ENCODE measurements around the gene EXD3.

EXD3 gene

DNA sequence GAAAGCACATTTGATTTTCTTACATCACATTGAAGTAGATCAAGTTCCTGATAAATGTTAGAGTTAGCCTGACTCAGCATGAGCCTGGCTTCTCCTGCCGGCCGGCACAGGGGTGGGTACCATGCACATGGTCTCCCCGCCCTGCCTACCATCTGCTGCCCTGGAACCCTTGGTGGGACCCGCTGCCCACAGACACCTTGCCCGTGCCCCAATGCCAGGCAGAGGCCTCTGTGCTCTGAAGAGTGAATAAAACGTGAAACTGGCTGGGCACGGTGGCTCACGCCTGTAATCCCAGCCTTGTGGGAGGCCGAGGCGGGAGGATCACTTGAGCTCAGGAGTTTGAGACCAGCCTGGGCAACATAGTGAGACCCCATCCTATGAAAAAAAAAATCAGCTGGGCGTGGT lies 17.3 kb downstream of the EXD3 start:
- peak overlapping the region in 6 of 11 experiments; percentile 15 to 99 (median 72); a peak in 5 of 22 replicates for H3K4me2 ChIP-seq
- no peak for TF ChIP-seq Cebpa-rat (IDR thresholded peaks at IDR 0.05)
- peaks cover 0 to 21% (median 14%) of the 10 kb centered on the region in 11 experiments; a peak in 17 of 22 replicates for H3K27me3 ChIP-seq
- H3K4me1 ChIP-seq, result peaks cover 48 to 78% (median 57%) of the 10 kb centered on the region in 10 experiments
- H3K27ac ChIP-seq, result no peak overlapping the region
- H3K36me3 ChIP-seq, result peaks cover 7 to 24% (median 21%) of the 10 kb centered on the region in 11 experiments; a peak in 16 of 22 replicates
- peak overlapping the region in 2 of 11 experiments; percentile 5 to 15; a peak in 3 of 22 replicates for H3K9ac ChIP-seq
- H4K20me1 ChIP-seq, result peaks cover 31 to 56% (median 54%) of the 10 kb centered on the region in 11 experiments; a peak in 21 of 22 replicates
- no peak overlapping the region for H3K4me3 ChIP-seq
- H3K9me3 ChIP-seq (replicated peaks in 1 of 11), result peaks cover 23 to 31% (median 29%) of the 10 kb centered on the region in 11 experiments

DNA sequence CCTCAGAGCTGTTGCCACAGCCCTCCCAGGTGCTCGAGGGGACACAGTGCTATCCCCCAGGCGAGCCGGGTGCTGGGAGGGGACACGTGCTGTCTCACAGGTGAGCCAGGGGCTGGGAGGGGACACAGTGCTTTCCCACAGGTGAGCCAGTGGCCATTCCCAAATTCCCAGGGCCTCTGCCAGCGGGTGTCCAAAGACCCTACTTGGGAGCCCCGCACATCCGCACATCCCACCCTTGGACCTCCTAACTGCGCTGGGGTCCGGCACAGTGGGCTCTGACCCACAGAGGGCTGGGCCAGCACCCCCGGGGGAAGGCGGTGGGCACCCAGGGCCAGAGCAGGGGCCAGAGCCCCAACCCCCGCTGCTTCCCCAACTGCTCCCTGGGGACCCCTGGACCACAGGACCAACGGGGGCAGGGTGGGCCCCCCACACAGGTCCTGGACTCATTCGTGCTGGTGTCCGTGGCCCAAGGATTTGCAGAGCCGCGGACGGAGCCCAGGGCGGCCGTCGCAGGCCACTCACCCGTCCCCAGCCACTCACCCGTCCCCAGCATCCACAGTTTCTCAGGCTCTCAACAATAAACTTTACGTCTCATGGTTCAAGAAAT lies 17.9 kb downstream of the EXD3 start:
- TF ChIP-seq Cebpa-rat (IDR thresholded peaks at IDR 0.05), result no peak
- peak overlapping the region in 5 of 11 experiments; percentile 15 to 99 (median 52); a peak in 6 of 22 replicates for H3K4me2 ChIP-seq

DNA sequence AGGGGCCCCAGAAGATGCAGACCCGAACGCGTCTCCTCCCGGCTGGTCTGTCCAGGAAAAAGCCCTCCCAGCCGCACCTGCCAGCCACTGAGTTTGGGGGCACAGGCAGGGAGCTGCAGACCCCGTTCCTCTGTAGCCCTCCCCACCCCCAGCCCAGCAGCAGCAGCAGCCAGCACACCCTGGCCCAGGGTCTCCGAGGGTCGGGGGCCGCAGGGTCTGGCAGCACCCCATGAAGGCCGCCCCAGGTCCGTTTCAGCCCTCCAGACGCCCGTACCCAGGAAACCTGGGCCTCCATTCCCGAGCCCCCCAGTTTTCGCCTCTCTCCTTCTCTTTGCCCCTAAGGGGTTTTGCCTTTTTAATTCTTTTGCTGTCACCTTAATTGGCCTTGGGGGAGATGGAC lies 19.7 kb downstream of the EXD3 start:
- H3K9me3 ChIP-seq (replicated peaks in 1 of 11), result peaks cover 23 to 49% (median 40%) of the 10 kb centered on the region in 11 experiments
- H3K9ac ChIP-seq, result no peak overlapping the region
- TF ChIP-seq Cebpa-rat (IDR thresholded peaks at IDR 0.05), result no peak
- H4K20me1 ChIP-seq, result peaks cover 22 to 37% (median 32%) of the 10 kb centered on the region in 11 experiments; a peak in 20 of 22 replicates
- no peak overlapping the region for H3K27ac ChIP-seq
- peaks cover 0 to 20% (median 14%) of the 10 kb centered on the region in 11 experiments; a peak in 17 of 22 replicates for H3K27me3 ChIP-seq
- H3K36me3 ChIP-seq, result peaks cover 7 to 24% (median 21%) of the 10 kb centered on the region in 11 experiments; a peak in 16 of 22 replicates
- H3K4me3 ChIP-seq, result no peak overlapping the region
- H3K4me2 ChIP-seq, result peak overlapping the region in 2 of 11 experiments; percentile 30 to 54; a peak in 4 of 22 replicates
- peaks cover 48 to 84% (median 57%) of the 10 kb centered on the region in 10 experiments for H3K4me1 ChIP-seq

More for the DNA sequence above, 17.9 kb downstream of the EXD3 start:
- Histone ChIP-seq H3K9ac (peak overlapping the region in 3 of 11 experiments; percentile 5 to 15 (median 9); a peak in 3 of 22 replicates), H3K4me3 (no peak overlapping the region), H3K9me3 (replicated peaks in 1 of 11) (peaks cover 23 to 37% (median 31%) of the 10 kb centered on the region in 11 experiments), H3K27me3 (peaks cover 0 to 21% (median 14%) of the 10 kb centered on the region in 11 experiments; a peak in 17 of 22 replicates), H3K27ac (no peak overlapping the region), H3K4me1 (peaks cover 48 to 78% (median 57%) of the 10 kb centered on the region in 10 experiments), H3K36me3 (peaks cover 7 to 24% (median 21%) of the 10 kb centered on the region in 11 experiments; a peak in 16 of 22 replicates), H4K20me1 (peaks cover 31 to 51% (median 48%) of the 10 kb centered on the region in 11 experiments; a peak in 20 of 22 replicates)

DNA sequence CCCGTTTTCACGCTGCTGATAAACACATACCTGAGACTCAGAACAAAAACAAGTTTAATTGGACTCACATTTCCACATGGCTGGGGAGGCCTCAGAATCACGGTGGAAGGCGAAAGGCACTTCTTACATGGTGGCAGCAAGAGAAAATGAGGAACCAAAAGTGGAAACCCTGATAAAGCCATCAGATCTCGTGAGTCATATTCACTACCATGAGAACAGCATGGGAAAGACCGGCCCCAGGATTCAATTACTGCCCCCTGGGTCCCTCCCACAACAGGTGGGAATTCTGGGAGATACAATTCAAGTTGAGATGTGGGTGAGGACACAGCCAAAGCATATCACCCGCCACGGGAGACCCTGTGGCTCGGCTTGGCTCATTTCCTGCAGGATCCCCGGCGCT lies 20.2 kb downstream of the EXD3 start:
- H3K4me3 ChIP-seq, result 0 out of 20 replicates have a peak overlapping the region, but pooled peaks of 1 of the 10 experiments have one; percentile 8
- peaks cover 20 to 34% (median 29%) of the 10 kb centered on the region in 11 experiments; a peak in 20 of 22 replicates for H4K20me1 ChIP-seq
- H3K4me2 ChIP-seq, result peak overlapping the region in 2 of 11 experiments; percentile 30 to 54; a peak in 4 of 22 replicates
- no peak for TF ChIP-seq Cebpa-rat (IDR thresholded peaks at IDR 0.05)
- peaks cover 28 to 54% (median 46%) of the 10 kb centered on the region in 11 experiments for H3K9me3 ChIP-seq (replicated peaks in 1 of 11)
- peaks cover 0 to 20% (median 14%) of the 10 kb centered on the region in 11 experiments; a peak in 17 of 22 replicates for H3K27me3 ChIP-seq
- peaks cover 7 to 24% (median 21%) of the 10 kb centered on the region in 11 experiments; a peak in 17 of 22 replicates for H3K36me3 ChIP-seq
- H3K4me1 ChIP-seq, result peaks cover 48 to 84% (median 57%) of the 10 kb centered on the region in 10 experiments
- no peak overlapping the region for H3K27ac ChIP-seq
- no peak overlapping the region for H3K9ac ChIP-seq

DNA sequence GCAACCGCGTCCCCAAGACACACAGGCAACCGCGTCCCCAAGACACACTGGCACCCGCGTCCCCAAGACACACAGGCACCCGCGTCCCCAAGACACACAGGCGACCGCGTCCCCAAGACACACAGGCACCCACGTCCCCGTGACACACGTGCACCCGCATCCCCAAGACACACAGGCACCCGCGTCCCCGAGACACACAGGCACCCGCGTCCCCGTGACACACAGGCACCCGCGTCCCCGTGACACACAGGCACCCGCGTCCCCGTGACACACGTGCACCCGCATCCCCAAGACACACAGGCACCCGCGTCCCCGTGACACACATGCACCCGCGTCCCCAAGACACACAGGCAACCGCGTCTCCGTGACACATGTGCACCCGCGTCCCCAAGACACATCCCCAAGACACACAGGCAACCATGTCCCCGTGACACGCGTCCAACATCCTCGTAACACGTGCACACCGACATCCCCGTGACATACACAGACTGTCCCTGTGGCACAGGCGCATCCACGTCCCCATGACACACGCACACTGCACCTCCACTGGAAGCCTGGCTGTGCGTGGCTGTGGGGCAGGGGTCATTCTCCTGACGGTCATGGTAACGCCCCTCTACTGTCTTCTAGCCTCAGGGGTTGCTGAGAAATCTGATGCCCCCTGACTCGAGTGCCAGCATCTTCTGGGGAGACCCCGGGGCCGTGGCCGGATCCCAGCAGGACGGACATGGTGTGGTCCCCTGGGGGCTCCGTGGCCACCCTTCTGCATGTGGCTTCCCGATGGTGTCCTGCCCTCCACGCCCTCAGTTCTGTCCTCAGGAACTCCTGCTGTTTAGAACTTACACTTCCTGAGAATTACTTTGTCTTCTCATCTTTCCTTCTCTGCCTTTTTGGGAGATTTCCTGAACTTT lies 24.1 kb downstream of the EXD3 start:
- Histone ChIP-seq H3K9me3 (replicated peaks in 1 of 11) (peaks cover 40 to 71% (median 62%) of the 10 kb centered on the region in 11 experiments), H3K9ac (peak overlapping the region in 2 of 11 experiments; percentile 0 to 25; a peak in 1 of 22 replicates), H3K4me2 (peak overlapping the region; percentile 62 to 97 (median 76)), H3K4me3 (peak overlapping the region in 1 of 10 experiments; percentile 3; a peak in 1 of 20 replicates), H4K20me1 (peaks cover 0 to 18% (median 0%) of the 10 kb centered on the region in 11 experiments; a peak in 7 of 22 replicates), H3K36me3 (peaks cover 9 to 28% (median 21%) of the 10 kb centered on the region in 11 experiments; a peak in 18 of 22 replicates), H3K27ac (peak overlapping the region in 8 of 11 experiments; percentile 3 to 78 (median 52); a peak in 12 of 22 replicates), H3K27me3 (no peaks in the 10 kb centered on the region), H3K4me1 (peaks cover 47 to 85% (median 59%) of the 10 kb centered on the region in 10 experiments)
- TF ChIP-seq Cebpa-rat (IDR thresholded peaks at IDR 0.05), result no peak

DNA sequence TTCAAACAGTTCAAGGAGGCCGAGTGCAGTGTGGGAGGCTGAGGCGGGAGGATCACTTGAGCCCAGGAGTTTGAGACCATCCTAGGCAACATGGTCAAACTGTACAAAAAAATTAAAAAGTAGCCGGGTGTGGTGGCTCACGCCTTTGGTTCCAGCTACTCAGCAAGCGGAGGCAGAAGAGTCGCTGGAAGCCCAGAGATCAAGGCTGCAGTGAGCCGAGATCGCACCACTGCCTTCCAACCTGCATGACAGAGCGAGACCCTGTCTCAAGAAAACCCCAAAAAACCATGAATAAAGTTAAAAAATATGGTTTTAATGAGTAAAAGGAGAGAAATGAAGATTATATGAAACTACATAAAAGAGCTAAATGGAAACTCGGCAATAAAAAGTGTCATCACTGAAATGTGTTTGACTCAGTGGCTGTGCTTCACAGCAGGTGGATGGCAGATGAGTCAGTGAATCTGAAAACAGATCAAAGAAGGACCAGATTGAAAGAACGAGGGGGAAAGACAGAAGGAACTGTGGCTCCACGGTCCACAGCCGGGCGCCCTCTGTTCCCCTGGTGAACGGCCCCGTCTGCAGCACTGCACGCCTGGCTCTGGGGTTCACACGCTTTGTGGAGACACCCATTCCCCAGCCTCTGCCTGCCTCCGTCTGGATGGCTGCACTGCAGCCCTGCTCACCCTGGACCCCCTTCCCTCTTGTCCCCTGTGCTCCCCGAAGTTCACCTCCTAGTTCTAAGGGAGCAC lies 25.1 kb downstream of the EXD3 start:
- H3K9me3 ChIP-seq (replicated peaks in 1 of 11), result peaks cover 35 to 62% (median 54%) of the 10 kb centered on the region in 11 experiments
- H3K27me3 ChIP-seq, result no peaks in the 10 kb centered on the region
- H3K27ac ChIP-seq, result peak overlapping the region in 1 of 11 experiments; percentile 44; a peak in 1 of 22 replicates
- H3K4me1 ChIP-seq, result peaks cover 56 to 88% (median 69%) of the 10 kb centered on the region in 10 experiments
- H4K20me1 ChIP-seq, result peaks cover 0 to 25% (median 7%) of the 10 kb centered on the region in 11 experiments; a peak in 7 of 22 replicates
- peak overlapping the region; percentile 23 to 97 (median 76); a peak in 17 of 22 replicates for H3K4me2 ChIP-seq
- no peak overlapping the region for H3K4me3 ChIP-seq
- peaks cover 5 to 20% (median 16%) of the 10 kb centered on the region in 11 experiments; a peak in 17 of 22 replicates for H3K36me3 ChIP-seq
- TF ChIP-seq Cebpa-rat (IDR thresholded peaks at IDR 0.05), result no peak
- no peak overlapping the region for H3K9ac ChIP-seq

DNA sequence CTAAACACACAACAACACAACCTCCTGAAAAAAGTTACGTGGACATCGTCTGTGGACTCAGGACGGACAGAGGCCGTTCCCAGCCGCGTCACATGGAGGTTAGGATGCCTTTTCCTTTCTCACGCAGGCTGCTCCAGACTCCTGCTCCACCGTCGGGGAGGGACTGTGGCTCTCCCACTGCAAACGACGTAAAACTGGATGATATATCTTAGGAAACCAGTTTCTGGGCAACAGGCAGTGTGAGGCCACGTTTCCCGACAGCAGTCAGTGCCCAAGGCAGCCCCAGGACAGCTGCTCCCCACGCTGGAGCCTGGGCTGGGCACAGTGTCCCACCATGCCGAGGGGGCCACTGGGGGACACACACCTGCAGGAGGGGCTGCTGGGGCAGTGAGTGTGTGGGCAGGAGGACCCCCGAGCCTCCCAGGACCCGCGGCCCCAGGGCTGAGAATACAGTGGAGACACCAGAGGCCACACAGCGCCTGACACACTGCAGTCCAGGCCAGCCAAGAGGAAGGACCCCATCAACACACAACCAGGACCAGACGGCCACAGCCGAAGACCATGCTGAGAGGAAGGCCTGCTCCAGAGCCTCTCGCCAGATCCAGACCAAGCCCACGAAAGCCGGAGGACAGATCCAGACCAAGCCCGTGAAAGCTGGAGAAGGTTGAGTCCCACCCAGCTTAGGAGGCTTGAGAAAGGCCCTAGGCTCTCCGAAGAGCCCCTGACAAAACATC lies 26.2 kb downstream of the EXD3 start:
- TF ChIP-seq Cebpa-rat (IDR thresholded peaks at IDR 0.05), result no peak
- Histone ChIP-seq H4K20me1 (peaks cover 0 to 25% (median 7%) of the 10 kb centered on the region in 11 experiments; a peak in 7 of 22 replicates), H3K4me1 (peaks cover 67 to 88% (median 79%) of the 10 kb centered on the region in 10 experiments), H3K4me2 (peak overlapping the region in 3 of 11 experiments; percentile 2 to 86 (median 43); a peak in 4 of 22 replicates), H3K27ac (peak overlapping the region in 1 of 11 experiments; percentile 44; a peak in 2 of 22 replicates), H3K9me3 (replicated peaks in 1 of 11) (peaks cover 24 to 52% (median 44%) of the 10 kb centered on the region in 11 experiments), H3K9ac (no peak overlapping the region), H3K27me3 (no peaks in the 10 kb centered on the region), H3K36me3 (peaks cover 3 to 16% (median 10%) of the 10 kb centered on the region in 11 experiments; a peak in 15 of 22 replicates), H3K4me3 (no peak overlapping the region)
